WTC11 (cell line): ENCODE measurements around the gene STUB1. TPM values are rescaled to one million over a fixed set of nuclear protein-coding genes. Genes with fewer than 3 reads are reported as not detected.

Experiments used
- ATF2 ChIP-seq: sonication (generic); formaldehyde crosslinking; IDR thresholded peaks from 2 replicates; pipeline ENCODE4 v1.8.1; 2022; ENCODE audit warnings: low read depth, missing genetic modification reagents, borderline replicate concordance
- ATF6 ChIP-seq: sonication (generic); formaldehyde crosslinking; IDR thresholded peaks from 2 replicates; pipeline ENCODE4 v1.8.1; 2023; ENCODE audit warnings: mild to moderate bottlenecking, missing genetic modification reagents
- CDX4 ChIP-seq: fragments of 250-450 bp; sonication (Bioruptor Pico); IDR thresholded peaks from 2 replicates; pipeline ENCODE4 v1.9.0; 2021; ENCODE audit warnings: moderate library complexity, mild to moderate bottlenecking, inconsistent platforms, borderline replicate concordance
- CREB1 ChIP-seq: sonication (generic); formaldehyde crosslinking; IDR thresholded peaks from 2 replicates; pipeline ENCODE4 v1.8.0; 2023; ENCODE audit warnings: mild to moderate bottlenecking, missing genetic modification reagents
- CREM ChIP-seq: sonication (generic); formaldehyde crosslinking; IDR thresholded peaks from 2 replicates; pipeline ENCODE4 v1.8.1; 2022; ENCODE audit warnings: mild to moderate bottlenecking, missing genetic modification reagents, moderate library complexity
- FOXP4 ChIP-seq: sonication (generic); formaldehyde crosslinking; IDR thresholded peaks from 2 replicates; pipeline ENCODE4 v1.8.0; 2022; ENCODE audit warnings: mild to moderate bottlenecking, missing genetic modification reagents
- GTF2I ChIP-seq: fragments of 250-450 bp; sonication (Bioruptor Pico); conservative IDR thresholded peaks from 2 replicates; pipeline ENCODE4 v1.4.0; 2021; ENCODE audit warnings: mild to moderate bottlenecking
- HMGA2 ChIP-seq: fragments of 250-450 bp; sonication (Bioruptor Pico); IDR thresholded peaks from 2 replicates; pipeline ENCODE4 v1.4.0; 2021; ENCODE audit warnings: mild to moderate bottlenecking, moderate library complexity
- MLX ChIP-seq: sonication (generic); formaldehyde crosslinking; IDR thresholded peaks from 2 replicates; pipeline ENCODE4 v1.8.1; 2023; ENCODE audit warnings: mild to moderate bottlenecking, missing genetic modification reagents, moderate library complexity
- NR1H2 ChIP-seq: sonication (generic); formaldehyde crosslinking; IDR thresholded peaks from 2 replicates; pipeline ENCODE4 v1.9.0; 2021; ENCODE audit warnings: mild to moderate bottlenecking, moderate library complexity, missing genetic modification reagents
- NR2C2 ChIP-seq: sonication (generic); formaldehyde crosslinking; IDR thresholded peaks from 2 replicates; pipeline ENCODE4 v1.8.0; 2022; ENCODE audit warnings: mild to moderate bottlenecking, missing genetic modification reagents
- SMAD3 ChIP-seq: sonication (generic); formaldehyde crosslinking; IDR thresholded peaks from 2 replicates; pipeline ENCODE4 v1.8.0; 2022; ENCODE audit warnings: missing genetic modification reagents, mild to moderate bottlenecking, borderline replicate concordance
- STAT6 ChIP-seq: sonication (generic); formaldehyde crosslinking; conservative IDR thresholded peaks from 2 replicates; pipeline ENCODE4 v1.8.1; 2023; ENCODE audit warnings: mild to moderate bottlenecking, low read depth, missing genetic modification reagents, moderate library complexity
- TEAD1 ChIP-seq: sonication (generic); formaldehyde crosslinking; IDR thresholded peaks from 2 replicates; pipeline ENCODE4 v1.8.0; 2022; ENCODE audit warnings: mild to moderate bottlenecking, missing genetic modification reagents
- TEAD4 ChIP-seq: sonication (generic); formaldehyde crosslinking; IDR thresholded peaks from 2 replicates; pipeline ENCODE4 v1.8.0; 2022; ENCODE audit warnings: mild to moderate bottlenecking, missing genetic modification reagents
- ZBTB21 ChIP-seq: sonication (generic); formaldehyde crosslinking; IDR thresholded peaks from 2 replicates; pipeline ENCODE4 v1.8.1; 2023; ENCODE audit warnings: mild to moderate bottlenecking, missing genetic modification reagents, borderline replicate concordance
- ZNF121 ChIP-seq: sonication (generic); formaldehyde crosslinking; IDR thresholded peaks from 2 replicates; pipeline ENCODE4 v1.8.0; 2023; ENCODE audit warnings: missing genetic modification reagents
- ZNF138 ChIP-seq: sonication (generic); formaldehyde crosslinking; conservative IDR thresholded peaks from 2 replicates; pipeline ENCODE4 v1.8.1; 2022; ENCODE audit warnings: mild to moderate bottlenecking, moderate library complexity, missing genetic modification reagents
- ZNF263 ChIP-seq: sonication (generic); formaldehyde crosslinking; IDR thresholded peaks from 2 replicates; pipeline ENCODE4 v1.8.1; 2022; ENCODE audit warnings: low read depth, mild to moderate bottlenecking, moderate library complexity, missing genetic modification reagents
- ZNF281 ChIP-seq: sonication (generic); formaldehyde crosslinking; IDR thresholded peaks from 2 replicates; pipeline ENCODE4 v1.8.0; 2023; ENCODE audit warnings: mild to moderate bottlenecking, missing genetic modification reagents
- ZNF512 ChIP-seq: sonication (generic); formaldehyde crosslinking; IDR thresholded peaks from 2 replicates; pipeline ENCODE4 v1.8.1; 2022; ENCODE audit warnings: missing genetic modification reagents, borderline replicate concordance
- ZNF671 ChIP-seq: fragments of 250-450 bp; sonication (Bioruptor Pico); IDR thresholded peaks from 2 replicates; pipeline ENCODE4 v1.8.0; 2021; ENCODE audit warnings: mild to moderate bottlenecking
- ZSCAN18 ChIP-seq: fragments of 250-450 bp; sonication (Bioruptor Pico); IDR thresholded peaks from 2 replicates; pipeline ENCODE4 v2.1.2; 2022; ENCODE audit warnings: mild to moderate bottlenecking, moderate library complexity
- total RNA-seq: library from RNA; stranded (reverse); gene quantifications from 3 replicates; pipeline ENCODE4 v1.2.3, GENCODE V29; 2021

STUB1 gene
- total RNA-seq, 1 experiment from 2014 or later, result 88.2 TPM

- TF ChIP-seq MLX (CRISPR knock-in tag) (no peak), CREB1 (CRISPR knock-in tag) (no peak), NR2C2 (CRISPR knock-in tag) (no peak), ATF2 (CRISPR knock-in tag) (no peak), ZSCAN18 (CRISPR knock-in tag) (no peak), HMGA2 (no peak), NR1H2 (CRISPR knock-in tag) (no peak), ZNF138 (CRISPR knock-in tag) (no peak), ZNF121 (CRISPR knock-in tag) (no peak), ZBTB21 (CRISPR knock-in tag) (no peak), ZNF671 (CRISPR knock-in tag) (no peak), ZNF263 (CRISPR knock-in tag) (no peak), STAT6 (CRISPR knock-in tag) (no peak), TEAD1 (peak; percentile 80), FOXP4 (CRISPR knock-in tag) (no peak), CREM (CRISPR knock-in tag) (0 out of 2 replicates have a peak, but pooled peaks have one; percentile 37), SMAD3 (CRISPR knock-in tag) (no peak), ATF6 (CRISPR knock-in tag) (no peak), ZNF281 (CRISPR knock-in tag) (no peak), GTF2I (CRISPR knock-in tag) (no peak), CDX4 (CRISPR knock-in tag) (no peak), ZNF512 (no peak), TEAD4 (no peak)
These were observed 4.0 kb downstream of the STUB1 start, which contains the start of gene JMJD8 (continued) for GRCh38 chr16:684071-684794.
